OCI-LY1 (cell line): Measurements from ENCODE around the gene RPLP2.

ENCODE experiments used
- H2AFZ ChIP-seq: fragments of 200-600 bp; sonication (generic), shearing (Covaris generic); 2 replicates; pipeline ENCODE4 v1.6.0; 2014; ENCODE audit warnings: antibody characterized with exemption, mild to moderate bottlenecking, low read length
- H3F3A ChIP-seq: fragments of 200-600 bp; sonication (generic), shearing (Covaris generic); 2 replicates; pipeline ENCODE4 v1.6.0; 2014; ENCODE audit warnings: mild to moderate bottlenecking, antibody characterized with exemption, low read length, moderate library complexity; ENCODE audit not compliant: insufficient read depth
- H3K27ac ChIP-seq: fragments of 200-600 bp; sonication (generic); 2 replicates; pipeline ENCODE4 v1.5.1; 2014; ENCODE audit warnings: low read length, mixed run types, mild to moderate bottlenecking, low read depth; ENCODE audit not compliant: poor library complexity, severe bottlenecking
- H3K27me3 ChIP-seq: fragments of 200-600 bp; sonication (generic); 2 replicates; pipeline ENCODE4 v1.6.0; 2014; ENCODE audit warnings: antibody characterized with exemption, mild to moderate bottlenecking, low read length, moderate library complexity; ENCODE audit not compliant: insufficient read depth
- H3K36me3 ChIP-seq: fragments of 200-600 bp; sonication (generic); 2 replicates; pipeline ENCODE4 v1.6.1; 2014; ENCODE audit warnings: mild to moderate bottlenecking, antibody characterized with exemption, low read length, moderate library complexity, mixed read lengths; ENCODE audit not compliant: insufficient read depth
- H3K4me1 ChIP-seq: fragments of 200-600 bp; sonication (generic); 2 replicates; pipeline ENCODE4 v1.5.1; 2014; ENCODE audit warnings: mild to moderate bottlenecking, low read length, moderate library complexity; ENCODE audit not compliant: insufficient read depth, severe bottlenecking
- H3K4me2 ChIP-seq: fragments of 200-600 bp; sonication (generic), shearing (Covaris generic); 2 replicates; pipeline ENCODE4 v1.6.1; 2014; ENCODE audit warnings: low read length
- H3K4me3 ChIP-seq: fragments of 200-600 bp; sonication (generic); 2 replicates; pipeline ENCODE4 v1.5.1; 2014; ENCODE audit warnings: low read length, low read depth, mild to moderate bottlenecking, mixed read lengths; ENCODE audit not compliant: poor library complexity, severe bottlenecking
- H3K79me2 ChIP-seq: fragments of 200-600 bp; shearing (Covaris generic); 2 replicates; pipeline ENCODE4 v1.6.1; 2016; ENCODE audit warnings: mixed run types, low read length, mixed read lengths; ENCODE audit not compliant: insufficient read depth
- H3K9ac ChIP-seq: fragments of 200-600 bp; sonication (generic), shearing (Covaris generic); 2 replicates; pipeline ENCODE4 v1.6.1; 2014; ENCODE audit warnings: mild to moderate bottlenecking, low read length, mixed read lengths
- H3K9me2 ChIP-seq: fragments of 200-600 bp; sonication (generic), shearing (Covaris generic); 2 replicates; pipeline ENCODE4 v1.6.1; 2014; ENCODE audit warnings: low read depth, mild to moderate bottlenecking, low read length, mixed read lengths
- H3K9me3 ChIP-seq: fragments of 200-600 bp; shearing (Covaris generic); 2 replicates; pipeline ENCODE4 v1.6.1; 2014; ENCODE audit warnings: low read length, mixed read lengths
- H4K20me1 ChIP-seq: fragments of 200-600 bp; sonication (generic), shearing (Covaris generic); 2 replicates; pipeline ENCODE4 v1.6.0; 2016; ENCODE audit warnings: mild to moderate bottlenecking, low read length; ENCODE audit not compliant: insufficient read depth
- EZH2 ChIP-seq: fragments of 200-600 bp; sonication (generic), shearing (Covaris generic); IDR thresholded peaks from 2 replicates; pipeline ENCODE4 v1.8.0; 2017; ENCODE audit warnings: borderline replicate concordance, mixed run types, mild to moderate bottlenecking, antibody characterized with exemption, low read length, moderate library complexity, mixed read lengths
- TF ChIP-seq, protein P1 (sequence below): fragments of 200-600 bp; sonication (generic), shearing (Covaris generic); IDR thresholded peaks from 2 replicates; pipeline ENCODE4 v1.5.1; 2017; ENCODE audit warnings: mild to moderate bottlenecking, antibody characterized with exemption, low read length, moderate library complexity, mixed read lengths

Gene RPLP2

GRCh38 chr11:782264-783174, 27.2 kb upstream of the RPLP2 start:
- peaks cover 48% of the 10 kb centered on the region for H3K36me3 ChIP-seq
- no peak overlapping the region for H3K9ac ChIP-seq
- no peaks in the 10 kb centered on the region for H3K9me2 ChIP-seq
- H3K9me3 ChIP-seq = no peaks in the 10 kb centered on the region
- H3K27me3 ChIP-seq = no peaks in the 10 kb centered on the region
- H3F3A ChIP-seq = no peaks in the 10 kb centered on the region
- H3K4me1 ChIP-seq = peaks cover 30% of the 10 kb centered on the region
- no peak overlapping the region for H3K27ac ChIP-seq
- H4K20me1 ChIP-seq = no peaks in the 10 kb centered on the region
- no peak overlapping the region for H3K4me2 ChIP-seq
- H3K79me2 ChIP-seq = no peaks in the 10 kb centered on the region
- H3K4me3 ChIP-seq = no peak overlapping the region
- no peak for TF ChIP-seq EZH2
- TF ChIP-seq, protein P1, sequence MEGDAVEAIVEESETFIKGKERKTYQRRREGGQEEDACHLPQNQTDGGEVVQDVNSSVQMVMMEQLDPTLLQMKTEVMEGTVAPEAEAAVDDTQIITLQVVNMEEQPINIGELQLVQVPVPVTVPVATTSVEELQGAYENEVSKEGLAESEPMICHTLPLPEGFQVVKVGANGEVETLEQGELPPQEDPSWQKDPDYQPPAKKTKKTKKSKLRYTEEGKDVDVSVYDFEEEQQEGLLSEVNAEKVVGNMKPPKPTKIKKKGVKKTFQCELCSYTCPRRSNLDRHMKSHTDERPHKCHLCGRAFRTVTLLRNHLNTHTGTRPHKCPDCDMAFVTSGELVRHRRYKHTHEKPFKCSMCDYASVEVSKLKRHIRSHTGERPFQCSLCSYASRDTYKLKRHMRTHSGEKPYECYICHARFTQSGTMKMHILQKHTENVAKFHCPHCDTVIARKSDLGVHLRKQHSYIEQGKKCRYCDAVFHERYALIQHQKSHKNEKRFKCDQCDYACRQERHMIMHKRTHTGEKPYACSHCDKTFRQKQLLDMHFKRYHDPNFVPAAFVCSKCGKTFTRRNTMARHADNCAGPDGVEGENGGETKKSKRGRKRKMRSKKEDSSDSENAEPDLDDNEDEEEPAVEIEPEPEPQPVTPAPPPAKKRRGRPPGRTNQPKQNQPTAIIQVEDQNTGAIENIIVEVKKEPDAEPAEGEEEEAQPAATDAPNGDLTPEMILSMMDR = no peak
- H2AFZ ChIP-seq = no peak overlapping the region

GRCh38 chr11:783581-784015, 26.2 kb upstream of the RPLP2 start:
- H3K36me3 ChIP-seq = peaks cover 48% of the 10 kb centered on the region
- H3K4me3 ChIP-seq = no peak overlapping the region
- TF ChIP-seq, protein P1 = no peak
- TF ChIP-seq EZH2 = no peak
- no peaks in the 10 kb centered on the region for H3K9me2 ChIP-seq
- H3K4me2 ChIP-seq = no peak overlapping the region
- no peaks in the 10 kb centered on the region for H3K79me2 ChIP-seq
- H3K9ac ChIP-seq = no peak overlapping the region
- no peaks in the 10 kb centered on the region; the same call in 1 of the 2 replicates for H3K27me3 ChIP-seq
- no peaks in the 10 kb centered on the region for H3F3A ChIP-seq
- H4K20me1 ChIP-seq = no peaks in the 10 kb centered on the region
- no peak overlapping the region for H2AFZ ChIP-seq
- H3K9me3 ChIP-seq = no peaks in the 10 kb centered on the region
- H3K4me1 ChIP-seq = peaks cover 34% of the 10 kb centered on the region
- H3K27ac ChIP-seq = no peak overlapping the region

GRCh38 chr11:786235-787083, 23.3 kb upstream of the RPLP2 start:
- no peaks in the 10 kb centered on the region for H3K9me2 ChIP-seq
- H3K27ac ChIP-seq = no peak overlapping the region
- no peaks in the 10 kb centered on the region for H4K20me1 ChIP-seq
- H3K79me2 ChIP-seq = no peaks in the 10 kb centered on the region
- peaks cover 29% of the 10 kb centered on the region for H3K4me1 ChIP-seq
- no peak for TF ChIP-seq EZH2
- TF ChIP-seq, protein P1 = no peak
- no peak overlapping the region for H3K9ac ChIP-seq
- no peaks in the 10 kb centered on the region for H3K9me3 ChIP-seq
- no peaks in the 10 kb centered on the region for H3F3A ChIP-seq
- no peak overlapping the region for H3K4me2 ChIP-seq
- H3K36me3 ChIP-seq = peaks cover 32% of the 10 kb centered on the region
- no peaks in the 10 kb centered on the region; the same call in 1 of the 2 replicates for H3K27me3 ChIP-seq
- no peak overlapping the region for H2AFZ ChIP-seq
- no peak overlapping the region for H3K4me3 ChIP-seq
